ENCODE results near the gene BMP3. TPM values are rescaled to one million over a fixed set of nuclear protein-coding genes. Genes with fewer than 3 reads are reported as not detected.
A peak's percentile ranks its signal among the peaks of the same experiment; 100 is the strongest.

BMP3 gene
- total RNA-seq, 8 experiments from 2014 or later: 0.54 to 33.1 (median 2.1) TPM

DNA sequence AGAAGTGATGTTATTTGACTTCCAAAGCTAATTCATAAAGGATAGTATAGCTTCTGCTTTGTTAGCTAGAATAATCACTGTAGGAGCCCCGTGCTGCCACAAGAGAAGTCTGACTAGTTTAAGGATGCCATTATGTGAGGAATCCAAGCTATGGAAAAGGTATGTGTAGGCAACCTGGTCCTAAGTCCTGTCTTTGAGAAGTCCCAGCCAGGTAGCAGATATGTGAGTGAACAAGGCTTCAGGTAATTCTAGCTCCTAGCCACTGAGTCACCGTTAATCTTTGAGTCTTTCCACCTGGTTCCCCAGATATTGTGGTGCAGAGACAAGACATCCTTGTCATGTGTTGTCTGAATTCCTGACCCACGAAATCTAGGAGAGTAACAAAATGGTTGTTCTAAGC, 55.5 kb downstream of the BMP3 start:
- H3K4me1 ChIP-seq (replicated peaks in 1 of 2): no peaks in the 10 kb centered on the region
- 40 to 100% (median 64%) methylated on average over 1 to 3 of the region's 3 CpGs; no CpG with 5 or more reads in 1 of the 10 experiments for WGBS, 10 experiments
- no peak overlapping the region for H3K27ac ChIP-seq
- no peak for ATAC-seq (replicated peaks in 6 of 8)
- in situ Hi-C loops (cut with MboI; ENCODE audit: low pct_unique_long_range_greater_than_20kb in 2 of 9, low sequenced_read_pairs in 9 of 9, unreplicated experiment in 9 of 9): loop anchor here in 1 of 9 experiments (10.0 kb wide), 1 partner anchor 179 kb away; no protein-coding TSS in a partner anchor
- no peak overlapping the region for H3K4me3 ChIP-seq

DNA sequence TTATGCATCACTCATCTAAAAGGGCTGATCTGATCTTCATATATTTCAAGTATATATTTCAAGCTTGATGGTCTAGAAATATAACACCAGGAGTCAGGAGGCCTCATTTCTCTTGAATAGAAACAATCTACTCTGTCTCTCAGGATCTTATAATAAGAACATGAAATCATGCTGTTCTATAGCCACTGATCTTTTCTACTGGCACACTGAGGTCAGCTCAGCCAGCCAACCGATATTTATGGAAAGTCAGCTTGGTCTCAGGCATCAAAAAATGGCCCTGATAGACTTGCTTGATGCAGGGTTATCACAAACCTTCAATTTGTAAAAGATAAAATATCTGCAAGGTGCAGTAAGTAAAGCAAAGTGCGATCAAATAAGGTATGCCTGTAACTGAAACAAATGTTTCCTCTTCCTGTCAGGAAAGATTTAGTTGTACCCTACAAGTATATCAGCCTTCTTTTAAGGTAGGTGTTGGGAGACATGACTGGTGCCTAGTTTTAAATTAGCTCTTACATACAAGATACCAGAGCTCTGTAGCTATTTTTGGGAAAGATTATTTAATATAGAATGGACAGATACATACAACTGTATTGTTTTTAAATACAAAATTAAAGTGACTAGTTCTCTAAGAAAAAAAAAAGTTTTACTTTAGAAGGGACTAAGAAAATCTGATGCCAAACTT, 63.4 kb downstream of the BMP3 start:
- no peaks in the 10 kb centered on the region for H3K4me1 ChIP-seq (replicated peaks in 1 of 2)
- ATAC-seq (replicated peaks in 6 of 8): no peak
- in situ Hi-C loops (cut with MboI; ENCODE audit: low pct_unique_long_range_greater_than_20kb in 2 of 9, low sequenced_read_pairs in 9 of 9, unreplicated experiment in 9 of 9): no loop called here
- 60 to 100% (median 100%) methylated on average over 1 to 2 of the region's 2 CpGs; no CpG with 5 or more reads in 1 of the 10 experiments for WGBS, 10 experiments
- no peak overlapping the region for H3K27ac ChIP-seq
- H3K4me3 ChIP-seq: no peak overlapping the region

DNA sequence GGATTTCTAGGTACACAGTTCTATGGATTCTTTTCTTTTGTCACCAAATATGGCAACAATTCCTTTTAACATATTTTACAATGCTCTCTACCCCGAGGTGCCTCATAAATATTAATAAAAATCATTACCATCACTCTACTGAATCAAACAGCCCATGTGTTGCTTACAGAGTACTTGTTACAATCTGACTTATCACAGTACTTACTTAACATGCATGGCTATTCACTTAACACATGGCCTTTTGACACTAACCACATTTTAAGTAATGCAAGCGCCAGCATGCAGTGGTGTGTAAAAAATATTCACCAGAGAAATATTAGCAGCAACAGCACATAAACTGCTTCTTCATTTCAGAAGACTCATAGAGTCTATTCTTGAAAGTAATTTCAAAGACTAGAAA, 64.9 kb downstream of the BMP3 start:
- no peak overlapping the region for H3K4me3 ChIP-seq
- WGBS, 10 experiments: 0 to 89% (median 35%) methylated on average over 1 to 2 of the region's 2 CpGs
- no peak overlapping the region for H3K27ac ChIP-seq
- no peaks in the 10 kb centered on the region for H3K4me1 ChIP-seq (replicated peaks in 1 of 2)
- in situ Hi-C loops (cut with MboI; ENCODE audit: low pct_unique_long_range_greater_than_20kb in 2 of 9, low sequenced_read_pairs in 9 of 9, unreplicated experiment in 9 of 9): no loop called here
- ATAC-seq (replicated peaks in 6 of 8): peak in 2 of 8 experiments; percentile 33 to 56

DNA sequence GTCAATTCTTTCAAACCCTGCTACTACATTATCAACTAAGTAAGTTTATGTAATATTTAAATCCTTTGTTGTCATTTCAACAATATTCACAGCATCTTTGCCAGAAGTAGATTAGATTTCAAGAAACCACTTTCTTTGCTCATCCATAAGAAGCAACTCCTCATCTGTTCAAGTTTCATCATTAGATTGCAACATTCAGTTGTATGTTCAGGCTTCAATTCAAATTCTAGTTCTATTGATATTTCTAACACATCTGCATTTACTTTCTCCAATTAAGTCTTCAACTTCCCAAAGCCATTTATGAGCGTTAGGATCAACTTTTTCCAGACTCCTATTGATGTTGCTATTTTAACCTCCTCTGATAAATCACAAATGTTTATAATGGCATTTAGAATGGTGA, 66.1 kb downstream of the BMP3 start:
- no peak for ATAC-seq (replicated peaks in 6 of 8)
- Histone ChIP-seq H3K4me3 (no peak overlapping the region), H3K4me1 (replicated peaks in 1 of 2) (no peaks in the 10 kb centered on the region), H3K27ac (no peak overlapping the region)
- in situ Hi-C loops (cut with MboI; ENCODE audit: low pct_unique_long_range_greater_than_20kb in 2 of 9, low sequenced_read_pairs in 9 of 9, unreplicated experiment in 9 of 9): no loop called here
- WGBS, 10 experiments: 0 to 100% (median 92%) methylated on average over 1 of the region's 1 CpG; no CpG with 5 or more reads in 1 of the 10 experiments

DNA sequence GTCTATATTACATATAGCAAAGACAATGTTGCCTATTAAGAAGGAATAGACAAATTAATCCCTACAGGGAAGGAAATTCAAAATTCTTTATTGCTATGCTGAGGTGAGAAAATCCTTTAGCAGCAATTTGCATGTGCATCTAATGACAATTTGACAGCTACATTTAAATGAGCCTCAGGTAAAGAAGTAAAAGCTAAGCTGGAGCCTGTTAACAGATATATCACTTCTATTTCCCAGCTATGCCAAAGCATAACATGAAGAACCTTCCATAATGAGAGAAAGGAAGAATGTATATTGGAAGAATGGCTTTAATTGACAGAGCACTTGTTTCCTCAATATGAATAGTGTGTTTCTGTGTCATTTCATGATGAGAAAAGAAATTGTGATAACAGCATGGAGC, 71.6 kb downstream of the BMP3 start:
- Histone ChIP-seq H3K4me3 (no peak overlapping the region), H3K27ac (no peak overlapping the region), H3K4me1 (replicated peaks in 1 of 2) (no peaks in the 10 kb centered on the region)
- no peak for ATAC-seq (replicated peaks in 6 of 8)
- in situ Hi-C loops (cut with MboI; ENCODE audit: low pct_unique_long_range_greater_than_20kb in 2 of 9, low sequenced_read_pairs in 9 of 9, unreplicated experiment in 9 of 9): no loop called here

DNA sequence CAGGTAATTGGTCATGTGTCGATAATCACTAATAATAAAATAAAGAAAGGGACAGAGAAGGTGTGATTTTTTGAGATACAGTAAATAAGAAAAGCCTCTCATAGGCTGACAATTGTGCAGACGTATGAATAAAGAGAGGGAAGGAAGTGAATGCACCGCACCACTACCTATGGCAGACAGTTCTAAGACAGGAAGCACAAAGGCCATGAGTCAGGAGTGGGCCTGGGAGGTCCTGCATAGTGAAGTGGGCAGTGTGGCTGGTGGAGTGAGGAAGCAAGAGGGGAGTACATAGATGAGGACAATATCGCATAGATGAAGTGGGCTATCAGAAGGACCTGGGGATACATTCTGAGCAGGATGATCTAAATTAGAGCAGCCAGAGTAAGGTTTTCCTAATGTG, 75.6 kb downstream of the BMP3 start:
- in situ Hi-C loops (cut with MboI; ENCODE audit: low pct_unique_long_range_greater_than_20kb in 2 of 9, low sequenced_read_pairs in 9 of 9, unreplicated experiment in 9 of 9): no loop called here
- 82 to 100% (median 100%) methylated on average over 1 to 4 of the region's 4 CpGs; no CpG with 5 or more reads in 1 of the 10 experiments for WGBS, 10 experiments
- ATAC-seq (replicated peaks in 6 of 8): no peak
- no peak overlapping the region for H3K4me3 ChIP-seq
- H3K4me1 ChIP-seq (replicated peaks in 1 of 2): no peaks in the 10 kb centered on the region
- no peak overlapping the region for H3K27ac ChIP-seq

Other genes starting within 250 kb of the BMP3 start
- 1 to 10 TPM in 4 of 8 experiments, under 1 TPM in 4; 0.31 to 3.1 (median 0.96) TPM for gene PRKG2, start 184.5 kb downstream of the BMP3 start, total RNA-seq

Measured in motor neuron (in vitro differentiated cells).